Peyer's patch (tissue), 4 donors: ENCODE data around the gene NANOGP8. TPM values are rescaled to one million over a fixed set of nuclear protein-coding genes. Genes with fewer than 3 reads are reported as not detected.

Source experiments
- DNase-seq, 3 donors: peaks; one replicate each; pipeline ENCODE4 v3.0.0-alpha.2; 2017 to 2019
- H3K27ac ChIP-seq, 4 donors: fragments of 200-600 bp; sonication (generic); one replicate each; pipeline ENCODE4 v1.5.1; 2016 to 2019
- H3K27me3 ChIP-seq, 2 donors: fragments of 200-600 bp; sonication (generic); one replicate each; pipeline ENCODE4 v1.5.1; 2019
- H3K36me3 ChIP-seq, 3 donors: fragments of 200-600 bp; sonication (generic); one replicate each; pipeline ENCODE4 v1.5.1; 2016 to 2019
- H3K4me1 ChIP-seq, 4 donors: fragments of 200-600 bp; sonication (generic); one replicate each; pipeline ENCODE4 v1.5.1; 2016 to 2019
- H3K4me3 ChIP-seq, 4 donors: fragments of 200-600 bp; sonication (generic); 1 replicate in 3 of 4; 2 replicates in 1 of 4; pipeline ENCODE4 v1.5.1; 2016 to 2019; ENCODE audit warnings: mild to moderate bottlenecking in 1 of 4
- H3K9me3 ChIP-seq, 4 donors: fragments of 200-600 bp; sonication (generic); one replicate each; pipeline ENCODE4 v1.5.1; 2016 to 2019; ENCODE audit warnings: mild to moderate bottlenecking in 1 of 4
- CTCF ChIP-seq, 6 experiments: fragments of 450-650 bp in 4 of 6; fragments of 200-600 bp in 2 of 6; sonication (generic) in 1 of 6; IDR thresholded peaks; one replicate each; pipeline ENCODE4 v1.5.1; 2017 to 2019; ENCODE audit warnings: antibody characterized with exemption in 6 of 6, mild to moderate bottlenecking in 3 of 6, moderate library complexity in 1 of 6
- POLR2A ChIP-seq, 2 donors: fragments of 450-650 bp; IDR thresholded peaks; one replicate each; pipeline ENCODE4 v1.5.1; 2017; ENCODE audit warnings: antibody characterized with exemption in 2 of 2, mild to moderate bottlenecking in 2 of 2, moderate library complexity in 2 of 2
- total RNA-seq, 4 donors: library from RNA; depleted of rRNA; stranded (reverse); fragments of >200 nt; gene quantifications; one replicate each; pipeline ENCODE4 v1.1.0, GENCODE V29; 2016

The NANOGP8 gene
- total RNA-seq, 4 donors from 2014 or later = 1.5 to 1.6 TPM; not detected in 2

- Histone ChIP-seq H3K27ac (no peak overlapping the region), H3K4me3 (no peak overlapping the region), H3K27me3 (no peaks in the 10 kb centered on the region), H3K9me3 (no peaks in the 10 kb centered on the region), H3K36me3 (no peaks in the 10 kb centered on the region), H3K4me1 (no peaks in the 10 kb centered on the region)
- TF ChIP-seq POLR2A (IDR thresholded peaks at IDR 0.05) (no peak), CTCF (IDR thresholded peaks at IDR 0.05) (no peak)
- DNase-seq = no peak
Measured at GRCh38 chr15:35123743-35124142, 38.6 kb upstream of the NANOGP8 start.

GRCh38 chr15:35121611-35122359 is 36.7 kb upstream of the NANOGP8 start:
- no peak overlapping the region for H3K4me3 ChIP-seq
- TF ChIP-seq POLR2A (IDR thresholded peaks at IDR 0.05) (no peak), CTCF (IDR thresholded peaks at IDR 0.05) (no peak)

GRCh38 chr15:35120173-35120572 is 35.1 kb upstream of the NANOGP8 start:
- no peak overlapping the region for H3K4me3 ChIP-seq
- H3K36me3 ChIP-seq = no peaks in the 10 kb centered on the region
- H3K27me3 ChIP-seq = no peaks in the 10 kb centered on the region
- no peak for TF ChIP-seq CTCF (IDR thresholded peaks at IDR 0.05)
- no peaks in the 10 kb centered on the region for H3K4me1 ChIP-seq
- no peak for DNase-seq
- H3K27ac ChIP-seq = no peak overlapping the region
- no peaks in the 10 kb centered on the region for H3K9me3 ChIP-seq

More at GRCh38 chr15:35121611-35122359, 36.7 kb upstream of the NANOGP8 start:
- peak in 1 of 3 donors; percentile 16 for DNase-seq
- H3K36me3 ChIP-seq = no peaks in the 10 kb centered on the region
- H3K27me3 ChIP-seq = no peaks in the 10 kb centered on the region
- H3K9me3 ChIP-seq = no peaks in the 10 kb centered on the region
- no peaks in the 10 kb centered on the region for H3K4me1 ChIP-seq
- H3K27ac ChIP-seq = no peak overlapping the region

DNA sequence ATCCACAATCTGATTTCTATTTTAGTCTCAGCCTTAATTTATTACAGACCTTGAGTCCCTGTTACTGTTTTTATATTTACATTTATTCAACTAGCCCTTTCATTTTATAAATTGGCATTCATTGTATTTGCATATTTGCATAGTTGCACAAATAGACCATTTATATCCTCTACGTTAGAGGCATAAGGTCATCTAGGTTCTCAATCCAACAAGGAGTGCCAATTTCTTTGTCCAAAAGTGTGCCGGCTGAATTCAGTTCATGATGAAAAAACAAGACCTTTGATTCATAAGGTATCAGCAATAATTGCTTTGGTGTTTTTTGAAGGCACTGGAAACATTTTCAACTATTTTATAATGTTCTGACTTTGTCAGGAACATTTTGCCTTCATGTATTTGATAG is 33.9 kb upstream of the NANOGP8 start:
- H3K27ac ChIP-seq = no peak overlapping the region
- no peak overlapping the region for H3K4me3 ChIP-seq
- no peaks in the 10 kb centered on the region for H3K9me3 ChIP-seq
- no peak for DNase-seq
- no peaks in the 10 kb centered on the region for H3K4me1 ChIP-seq
- no peaks in the 10 kb centered on the region for H3K36me3 ChIP-seq
- H3K27me3 ChIP-seq = no peaks in the 10 kb centered on the region
- no peak for TF ChIP-seq POLR2A (IDR thresholded peaks at IDR 0.05)
- no peak for TF ChIP-seq CTCF (IDR thresholded peaks at IDR 0.05)

GRCh38 chr15:35117543-35118265 is 32.6 kb upstream of the NANOGP8 start:
- Histone ChIP-seq H3K27ac (no peak overlapping the region), H3K4me3 (no peak overlapping the region), H3K9me3 (no peaks in the 10 kb centered on the region), H3K36me3 (no peaks in the 10 kb centered on the region), H3K4me1 (no peaks in the 10 kb centered on the region), H3K27me3 (no peaks in the 10 kb centered on the region)
- DNase-seq = no peak
- TF ChIP-seq CTCF (IDR thresholded peaks at IDR 0.05) (no peak), POLR2A (IDR thresholded peaks at IDR 0.05) (no peak)
